ENCODE data around the gene CNTNAP2.

DNA sequence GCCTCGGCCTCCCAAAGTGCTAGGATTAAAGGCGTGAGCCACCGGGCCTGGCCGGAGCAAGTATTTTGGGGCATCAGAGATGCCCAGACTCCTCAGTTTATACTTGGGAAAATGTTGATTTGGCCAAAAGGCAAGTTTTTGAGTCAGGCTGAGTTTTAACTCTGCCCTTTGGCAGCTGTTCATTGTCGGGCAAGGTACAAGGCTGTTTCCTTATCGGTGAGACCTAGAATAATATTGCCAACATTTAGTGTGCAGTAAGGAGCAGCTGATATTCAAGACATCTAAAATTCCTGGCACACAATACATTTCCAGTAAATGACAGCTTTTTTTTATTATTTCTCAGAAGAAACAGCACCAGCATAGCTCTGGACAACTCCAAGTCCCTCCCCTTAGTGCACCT is 2326.3 kb downstream of the CNTNAP2 start:
- TF ChIP-seq, protein P1, sequence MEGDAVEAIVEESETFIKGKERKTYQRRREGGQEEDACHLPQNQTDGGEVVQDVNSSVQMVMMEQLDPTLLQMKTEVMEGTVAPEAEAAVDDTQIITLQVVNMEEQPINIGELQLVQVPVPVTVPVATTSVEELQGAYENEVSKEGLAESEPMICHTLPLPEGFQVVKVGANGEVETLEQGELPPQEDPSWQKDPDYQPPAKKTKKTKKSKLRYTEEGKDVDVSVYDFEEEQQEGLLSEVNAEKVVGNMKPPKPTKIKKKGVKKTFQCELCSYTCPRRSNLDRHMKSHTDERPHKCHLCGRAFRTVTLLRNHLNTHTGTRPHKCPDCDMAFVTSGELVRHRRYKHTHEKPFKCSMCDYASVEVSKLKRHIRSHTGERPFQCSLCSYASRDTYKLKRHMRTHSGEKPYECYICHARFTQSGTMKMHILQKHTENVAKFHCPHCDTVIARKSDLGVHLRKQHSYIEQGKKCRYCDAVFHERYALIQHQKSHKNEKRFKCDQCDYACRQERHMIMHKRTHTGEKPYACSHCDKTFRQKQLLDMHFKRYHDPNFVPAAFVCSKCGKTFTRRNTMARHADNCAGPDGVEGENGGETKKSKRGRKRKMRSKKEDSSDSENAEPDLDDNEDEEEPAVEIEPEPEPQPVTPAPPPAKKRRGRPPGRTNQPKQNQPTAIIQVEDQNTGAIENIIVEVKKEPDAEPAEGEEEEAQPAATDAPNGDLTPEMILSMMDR (IDR thresholded peaks at IDR 0.05) = no peak
- TF ChIP-seq POLR2A (IDR thresholded peaks at IDR 0.05) = no peak

All from heart left ventricle (tissue), 13 donors.